Measurements from ENCODE around the gene PILRB. TPM values are rescaled to one million over a fixed set of nuclear protein-coding genes. Genes with fewer than 3 reads are reported as not detected.

The PILRB gene
- total and polyA plus RNA-seq, 2 of the 13 experiments (the other 11 are each of a cell fraction or from before 2014, with no cell fraction given) = 16.6 to 33.8 TPM

DNA sequence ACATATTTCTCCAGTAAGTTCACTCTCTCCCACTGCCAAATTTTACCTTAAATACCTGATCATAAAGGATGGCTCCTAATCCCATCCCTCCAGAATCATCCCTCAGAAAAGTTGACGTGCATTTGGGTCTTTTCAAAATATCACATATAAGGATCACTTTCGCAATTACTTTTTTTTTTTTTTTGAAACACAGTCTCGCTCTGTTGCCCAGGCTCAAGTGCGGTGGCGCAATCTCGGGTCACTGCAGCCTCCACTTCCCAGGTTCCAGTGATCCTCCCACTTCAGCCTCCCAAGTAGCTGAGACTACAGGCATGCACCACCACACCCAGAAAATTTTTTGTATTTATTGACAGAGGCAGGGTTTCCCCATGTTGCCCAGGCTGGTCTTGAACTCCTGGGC, 53.2 kb downstream of the PILRB start:
- Histone ChIP-seq H3K36me3 (replicated peaks in 1 of 2; ENCODE audit: control insufficient read depth in 1 of 2, insufficient read depth in 2 of 2, low read length in 2 of 2) (no peaks in the 10 kb centered on the region), H3K27me3 (ENCODE audit: control insufficient read depth in 1 of 2, insufficient read depth in 2 of 2, low read length in 2 of 2) (peaks cover 0 to 6% of the 10 kb centered on the region in 2 experiments; a peak in 4 of 5 replicates), H3K9me3 (ENCODE audit: low read length) (no peaks in the 10 kb centered on the region), H3K27ac (ENCODE audit: extremely low read length, insufficient read depth, low read length) (no peak overlapping the region), H3K9ac (ENCODE audit: insufficient read depth, low read depth, low read length) (no peak overlapping the region), H3K79me2 (ENCODE audit: insufficient read depth, low read length) (no peaks in the 10 kb centered on the region), H3K4me3 (replicated peaks in 1 of 3; ENCODE audit: insufficient read depth in 1 of 3, low read depth in 2 of 3, low read length in 3 of 3) (no peak overlapping the region), H2AFZ (ENCODE audit: low read length) (no peak overlapping the region), H3K4me1 (ENCODE audit: insufficient read depth, low read length) (no peaks in the 10 kb centered on the region), H4K20me1 (ENCODE audit: insufficient read depth, low read length) (no peaks in the 10 kb centered on the region), H3K4me2 (ENCODE audit: low read depth, low read length) (no peak overlapping the region)
- DNase-seq (ENCODE audit: low spot score) (no peak), FAIRE-seq (no peak), ATAC-seq (no peak)
- in situ Hi-C loops (cut with HindIII; ENCODE audit: extremely low pct_ligation_motif_present, low pct_unique_long_range_greater_than_20kb) (no loop called here), intact Hi-C loops (cut with micrococcal nuclease; ENCODE audit: unreplicated experiment) (no loop called here)
- CTCF ChIA-PET (ENCODE audit: low intra/inter-chr PET ratio, low total read pairs) = no interaction called here
- WGBS (ENCODE audit: low lambda C conversion rate) = 61% methylated on average over 6 of the region's 6 CpGs
- no TSS peak for BruUV-seq (replicated peaks)
- TF ChIP-seq, protein P1, sequence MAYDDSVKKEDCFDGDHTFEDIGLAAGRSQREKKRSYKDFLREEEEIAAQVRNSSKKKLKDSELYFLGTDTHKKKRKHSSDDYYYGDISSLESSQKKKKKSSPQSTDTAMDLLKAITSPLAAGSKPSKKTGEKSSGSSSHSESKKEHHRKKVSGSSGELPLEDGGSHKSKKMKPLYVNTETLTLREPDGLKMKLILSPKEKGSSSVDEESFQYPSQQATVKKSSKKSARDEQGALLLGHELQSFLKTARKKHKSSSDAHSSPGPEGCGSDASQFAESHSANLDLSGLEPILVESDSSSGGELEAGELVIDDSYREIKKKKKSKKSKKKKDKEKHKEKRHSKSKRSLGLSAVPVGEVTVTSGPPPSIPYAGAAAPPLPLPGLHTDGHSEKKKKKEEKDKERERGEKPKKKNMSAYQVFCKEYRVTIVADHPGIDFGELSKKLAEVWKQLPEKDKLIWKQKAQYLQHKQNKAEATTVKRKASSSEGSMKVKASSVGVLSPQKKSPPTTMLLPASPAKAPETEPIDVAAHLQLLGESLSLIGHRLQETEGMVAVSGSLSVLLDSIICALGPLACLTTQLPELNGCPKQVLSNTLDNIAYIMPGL (CRISPR knock-in tag; IDR thresholded peaks at IDR 0.05; ENCODE audit: borderline replicate concordance in 1 of 2, low read depth in 1 of 2) = no peak
- TF ChIP-seq, protein P2, sequence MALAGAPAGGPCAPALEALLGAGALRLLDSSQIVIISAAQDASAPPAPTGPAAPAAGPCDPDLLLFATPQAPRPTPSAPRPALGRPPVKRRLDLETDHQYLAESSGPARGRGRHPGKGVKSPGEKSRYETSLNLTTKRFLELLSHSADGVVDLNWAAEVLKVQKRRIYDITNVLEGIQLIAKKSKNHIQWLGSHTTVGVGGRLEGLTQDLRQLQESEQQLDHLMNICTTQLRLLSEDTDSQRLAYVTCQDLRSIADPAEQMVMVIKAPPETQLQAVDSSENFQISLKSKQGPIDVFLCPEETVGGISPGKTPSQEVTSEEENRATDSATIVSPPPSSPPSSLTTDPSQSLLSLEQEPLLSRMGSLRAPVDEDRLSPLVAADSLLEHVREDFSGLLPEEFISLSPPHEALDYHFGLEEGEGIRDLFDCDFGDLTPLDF (CRISPR knock-in tag; IDR thresholded peaks at IDR 0.05) = no peak
- TF ChIP-seq, protein P3, sequence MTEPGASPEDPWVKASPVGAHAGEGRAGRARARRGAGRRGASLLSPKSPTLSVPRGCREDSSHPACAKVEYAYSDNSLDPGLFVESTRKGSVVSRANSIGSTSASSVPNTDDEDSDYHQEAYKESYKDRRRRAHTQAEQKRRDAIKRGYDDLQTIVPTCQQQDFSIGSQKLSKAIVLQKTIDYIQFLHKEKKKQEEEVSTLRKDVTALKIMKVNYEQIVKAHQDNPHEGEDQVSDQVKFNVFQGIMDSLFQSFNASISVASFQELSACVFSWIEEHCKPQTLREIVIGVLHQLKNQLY (CRISPR knock-in tag; IDR thresholded peaks at IDR 0.05) = no peak
- no peak for TF ChIP-seq MAFK (conservative IDR thresholded peaks at IDR 0.05 in 1 of 2, IDR thresholded peaks at IDR 0.05 in 1 of 2; ENCODE audit: low read length in 2 of 2)
- no peak for TF ChIP-seq PRDM10 (CRISPR knock-in tag; IDR thresholded peaks at IDR 0.05; ENCODE audit: low read depth)
- no peak for TF ChIP-seq ZSCAN21 (CRISPR knock-in tag; IDR thresholded peaks at IDR 0.05; ENCODE audit: borderline replicate concordance)
- no peak for TF ChIP-seq MIER2 (CRISPR knock-in tag; IDR thresholded peaks at IDR 0.05)
- TF ChIP-seq SIX1 (CRISPR knock-in tag; IDR thresholded peaks at IDR 0.05; ENCODE audit: borderline replicate concordance) = no peak
- no peak for TF ChIP-seq MIER3 (CRISPR knock-in tag; IDR thresholded peaks at IDR 0.05; ENCODE audit: borderline replicate concordance)
- no peak for TF ChIP-seq ZFX (CRISPR knock-in tag; IDR thresholded peaks at IDR 0.05; ENCODE audit: low read depth)
- no peak for TF ChIP-seq ZNF501 (CRISPR knock-in tag; IDR thresholded peaks at IDR 0.05)
- no peak for TF ChIP-seq CHCHD3 (CRISPR knock-in tag; IDR thresholded peaks at IDR 0.05)
- TF ChIP-seq YY1 (IDR thresholded peaks at IDR 0.05; ENCODE audit: insufficient read depth, insufficient replicate concordance, low read depth, low read length) = no peak
- no peak for TF ChIP-seq KDM4B (CRISPR knock-in tag; IDR thresholded peaks at IDR 0.05)
- TF ChIP-seq RFXANK (CRISPR knock-in tag; IDR thresholded peaks at IDR 0.05) = no peak
- TF ChIP-seq GTF3A (CRISPR knock-in tag; conservative IDR thresholded peaks at IDR 0.05) = no peak
- POLR2A ChIA-PET = no interaction called here
